ENCODE results near the gene CARM1. TPM values are rescaled to one million over a fixed set of nuclear protein-coding genes. Genes with fewer than 3 reads are reported as not detected.
"Not testable (repeated sequence)": the region's sequence is repeated elsewhere in the genome, so short reads cannot be mapped to it uniquely, and the experiment has no call there.

CARM1 gene
- total RNA-seq, 1 experiment from 2014 or later: 24.2 TPM

- Histone ChIP-seq H3K27me3 (replicated peaks) (no peaks in the 10 kb centered on the region), H3K9me3 (replicated peaks) (no peaks in the 10 kb centered on the region), H3K36me3 (peaks cover 6% of the 10 kb centered on the region; the same call in 1 of the 2 replicates), H3K4me3 (no peak overlapping the region), H3K27ac (no peak overlapping the region), H3K4me1 (replicated peaks) (peaks cover 10% of the 10 kb centered on the region)
- DNase-seq (ENCODE audit: low read depth in 1 of 2, low spot score in 2 of 2): no peak
These were observed 5.3 kb downstream of the CARM1 start for GRCh38 chr19:10876459-10877240.

- not testable (repeated sequence) for H3K4me1 ChIP-seq (replicated peaks); H3K9me3 ChIP-seq (replicated peaks); H3K36me3 ChIP-seq; H3K4me3 ChIP-seq; H3K27me3 ChIP-seq (replicated peaks); DNase-seq (ENCODE audit: low read depth in 1 of 2, low spot score in 2 of 2); H3K27ac ChIP-seq
These were observed 6.3 kb downstream of the CARM1 start for GRCh38 chr19:10877608-10878007.

- H3K36me3 ChIP-seq: peaks cover 3% of the 10 kb centered on the region; the same call in 1 of the 2 replicates
- no peak overlapping the region for H3K27ac ChIP-seq
- no peak overlapping the region for H3K4me3 ChIP-seq
These were observed 6.9 kb downstream of the CARM1 start for GRCh38 chr19:10878253-10878652.

GRCh38 chr19:10881403-10882107, 10.2 kb downstream of the CARM1 start:
- Histone ChIP-seq H3K4me1 (replicated peaks) (peaks cover 11% of the 10 kb centered on the region; the same call in 1 of the 2 replicates), H3K27ac (no peak overlapping the region), H3K4me3 (no peak overlapping the region), H3K9me3 (replicated peaks) (no peaks in the 10 kb centered on the region), H3K36me3 (no peaks in the 10 kb centered on the region), H3K27me3 (replicated peaks) (no peaks in the 10 kb centered on the region)
- DNase-seq (ENCODE audit: low read depth in 1 of 2, low spot score in 2 of 2): no peak

More at GRCh38 chr19:10878253-10878652, 6.9 kb downstream of the CARM1 start:
- Histone ChIP-seq H3K9me3 (replicated peaks) (no peaks in the 10 kb centered on the region), H3K27me3 (replicated peaks) (no peaks in the 10 kb centered on the region), H3K4me1 (replicated peaks) (no peaks in the 10 kb centered on the region)
- no peak for DNase-seq (ENCODE audit: low read depth in 1 of 2, low spot score in 2 of 2)

GRCh38 chr19:10882108-10882457, 10.7 kb downstream of the CARM1 start:
- Histone ChIP-seq H3K27me3 (replicated peaks) (no peaks in the 10 kb centered on the region), H3K27ac (no peak overlapping the region), H3K36me3 (no peaks in the 10 kb centered on the region), H3K4me3 (no peak overlapping the region), H3K4me1 (replicated peaks) (peaks cover 14% of the 10 kb centered on the region; the same call in 1 of the 2 replicates), H3K9me3 (replicated peaks) (no peaks in the 10 kb centered on the region)
- no peak for DNase-seq (ENCODE audit: low read depth in 1 of 2, low spot score in 2 of 2)

- Histone ChIP-seq H3K36me3 (no peaks in the 10 kb centered on the region), H3K4me3 (no peak overlapping the region), H3K4me1 (replicated peaks) (peaks cover 16% of the 10 kb centered on the region; the same call in 1 of the 2 replicates), H3K27me3 (replicated peaks) (no peaks in the 10 kb centered on the region), H3K27ac (no peak overlapping the region), H3K9me3 (replicated peaks) (no peaks in the 10 kb centered on the region)
- DNase-seq (ENCODE audit: low read depth in 1 of 2, low spot score in 2 of 2): no peak
These were observed 12.9 kb downstream of the CARM1 start for GRCh38 chr19:10884274-10884673.

GRCh38 chr19:10885201-10886169, 14.1 kb downstream of the CARM1 start:
- H3K4me3 ChIP-seq: no peak overlapping the region
- H3K4me1 ChIP-seq (replicated peaks): peaks cover 16% of the 10 kb centered on the region; the same call in 1 of the 2 replicates
- no peak for DNase-seq (ENCODE audit: low read depth in 1 of 2, low spot score in 2 of 2)
- H3K36me3 ChIP-seq: no peaks in the 10 kb centered on the region
- H3K27ac ChIP-seq: no peak overlapping the region
- H3K9me3 ChIP-seq (replicated peaks): no peaks in the 10 kb centered on the region
- H3K27me3 ChIP-seq (replicated peaks): no peaks in the 10 kb centered on the region

- Histone ChIP-seq H3K27ac (no peak overlapping the region), H3K36me3 (no peaks in the 10 kb centered on the region), H3K27me3 (replicated peaks) (no peaks in the 10 kb centered on the region), H3K9me3 (replicated peaks) (no peaks in the 10 kb centered on the region), H3K4me1 (replicated peaks) (peaks cover 16% of the 10 kb centered on the region; the same call in 1 of the 2 replicates), H3K4me3 (no peak overlapping the region)
- DNase-seq (ENCODE audit: low read depth in 1 of 2, low spot score in 2 of 2): no peak
These were observed 16.4 kb downstream of the CARM1 start for GRCh38 chr19:10887616-10888367.

- H3K27ac ChIP-seq: no peak overlapping the region
- no peaks in the 10 kb centered on the region for H3K36me3 ChIP-seq
- H3K27me3 ChIP-seq (replicated peaks): no peaks in the 10 kb centered on the region
- no peaks in the 10 kb centered on the region for H3K9me3 ChIP-seq (replicated peaks)
- H3K4me3 ChIP-seq: no peak overlapping the region
- peaks cover 16% of the 10 kb centered on the region; the same call in 1 of the 2 replicates for H3K4me1 ChIP-seq (replicated peaks)
- no peak for DNase-seq (ENCODE audit: low read depth in 1 of 2, low spot score in 2 of 2)
These were observed 17.1 kb downstream of the CARM1 start for GRCh38 chr19:10888421-10888866.

- Histone ChIP-seq H3K4me3 (no peak overlapping the region), H3K36me3 (no peaks in the 10 kb centered on the region), H3K9me3 (replicated peaks) (no peaks in the 10 kb centered on the region), H3K27ac (no peak overlapping the region), H3K27me3 (replicated peaks) (no peaks in the 10 kb centered on the region), H3K4me1 (replicated peaks) (peaks cover 9% of the 10 kb centered on the region; the same call in 1 of the 2 replicates)
- DNase-seq (ENCODE audit: low read depth in 1 of 2, low spot score in 2 of 2): no peak
These were observed 18.5 kb downstream of the CARM1 start for GRCh38 chr19:10889880-10890279.

GRCh38 chr19:10891405-10892086, 20.2 kb downstream of the CARM1 start:
- Histone ChIP-seq H3K27ac (no peak overlapping the region), H3K4me3 (no peak overlapping the region), H3K27me3 (replicated peaks) (no peaks in the 10 kb centered on the region), H3K36me3 (no peaks in the 10 kb centered on the region), H3K4me1 (replicated peaks) (peaks cover 5% of the 10 kb centered on the region; the same call in 1 of the 2 replicates), H3K9me3 (replicated peaks) (no peaks in the 10 kb centered on the region)
- DNase-seq (ENCODE audit: low read depth in 1 of 2, low spot score in 2 of 2): no peak

- Histone ChIP-seq H3K4me1 (replicated peaks) (peaks cover under 1% of the 10 kb centered on the region; the same call in 1 of the 2 replicates), H3K27ac (no peak overlapping the region), H3K36me3 (no peaks in the 10 kb centered on the region), H3K27me3 (replicated peaks) (no peaks in the 10 kb centered on the region), H3K4me3 (no peak overlapping the region), H3K9me3 (replicated peaks) (no peaks in the 10 kb centered on the region)
- no peak for DNase-seq (ENCODE audit: low read depth in 1 of 2, low spot score in 2 of 2)
These were observed 20.9 kb downstream of the CARM1 start for GRCh38 chr19:10892256-10892655.

All from SJSA1 (cell line).